GM21576 (cell line): ENCODE results near the gene SUN5.

Experiments used
- ATAC-seq: cut with Tn5 transposase; IDR thresholded peaks from one replicate; pipeline ENCODE4 v1.9.1; 2021; ENCODE audit warnings: mild to moderate bottlenecking, moderate library complexity; ENCODE audit not compliant: unreplicated experiment

The SUN5 gene

GRCh38 chr20:33026779-33027759 is 22.8 kb upstream of the SUN5 start:
- no peak for ATAC-seq

- ATAC-seq: no peak
Measured at GRCh38 chr20:33026072-33026778, 22.0 kb upstream of the SUN5 start.

- ATAC-seq: no peak
Measured at GRCh38 chr20:33025318-33025876, 21.2 kb upstream of the SUN5 start.

GRCh38 chr20:33024609-33025317 is 20.5 kb upstream of the SUN5 start:
- ATAC-seq: no peak

GRCh38 chr20:33024243-33024560 is 20.0 kb upstream of the SUN5 start:
- no peak for ATAC-seq

GRCh38 chr20:33023439-33024242 is 19.4 kb upstream of the SUN5 start:
- no peak for ATAC-seq

- no peak for ATAC-seq
Measured at GRCh38 chr20:33022694-33023438, 18.6 kb upstream of the SUN5 start.

GRCh38 chr20:33022289-33022688 is 18.1 kb upstream of the SUN5 start:
- no peak for ATAC-seq

- ATAC-seq: no peak
Measured at GRCh38 chr20:33021879-33022278, 17.6 kb upstream of the SUN5 start.

- no peak for ATAC-seq
Measured at GRCh38 chr20:33020278-33021161, 16.3 kb upstream of the SUN5 start.

GRCh38 chr20:33019465-33020277 is 15.4 kb upstream of the SUN5 start:
- ATAC-seq: no peak

GRCh38 chr20:33018169-33018931 is 14.1 kb upstream of the SUN5 start:
- ATAC-seq: no peak

GRCh38 chr20:33017542-33017941 is 13.3 kb upstream of the SUN5 start:
- no peak for ATAC-seq

GRCh38 chr20:33016581-33017109 is 12.4 kb upstream of the SUN5 start:
- ATAC-seq: no peak

- ATAC-seq: no peak
Measured at GRCh38 chr20:33015700-33016580, 11.7 kb upstream of the SUN5 start.

- no peak for ATAC-seq
Measured at GRCh38 chr20:33015114-33015484, 10.9 kb upstream of the SUN5 start.
